Activated CD4-positive, CD25-positive, alpha-beta regulatory T cell treated with anti-CD3 and anti-CD28 coated beads, Interleukin-2, amount 50 U/mL, for 16 hours (primary cell): ENCODE measurements around the gene SOWAHA.

ENCODE experiments used
- DNase-seq: peaks from one replicate; pipeline ENCODE4 v3.0.0-alpha.2; 2020; ENCODE audit warnings: low read depth, low spot score

The SOWAHA gene

GRCh38 chr5:132825834-132826391 is 12.8 kb downstream of the SOWAHA start:
- DNase-seq: no peak

- no peak for DNase-seq
These were observed 13.5 kb downstream of the SOWAHA start for GRCh38 chr5:132826424-132827082.

GRCh38 chr5:132827943-132828673 is 15.0 kb downstream of the SOWAHA start:
- no peak for DNase-seq

DNA sequence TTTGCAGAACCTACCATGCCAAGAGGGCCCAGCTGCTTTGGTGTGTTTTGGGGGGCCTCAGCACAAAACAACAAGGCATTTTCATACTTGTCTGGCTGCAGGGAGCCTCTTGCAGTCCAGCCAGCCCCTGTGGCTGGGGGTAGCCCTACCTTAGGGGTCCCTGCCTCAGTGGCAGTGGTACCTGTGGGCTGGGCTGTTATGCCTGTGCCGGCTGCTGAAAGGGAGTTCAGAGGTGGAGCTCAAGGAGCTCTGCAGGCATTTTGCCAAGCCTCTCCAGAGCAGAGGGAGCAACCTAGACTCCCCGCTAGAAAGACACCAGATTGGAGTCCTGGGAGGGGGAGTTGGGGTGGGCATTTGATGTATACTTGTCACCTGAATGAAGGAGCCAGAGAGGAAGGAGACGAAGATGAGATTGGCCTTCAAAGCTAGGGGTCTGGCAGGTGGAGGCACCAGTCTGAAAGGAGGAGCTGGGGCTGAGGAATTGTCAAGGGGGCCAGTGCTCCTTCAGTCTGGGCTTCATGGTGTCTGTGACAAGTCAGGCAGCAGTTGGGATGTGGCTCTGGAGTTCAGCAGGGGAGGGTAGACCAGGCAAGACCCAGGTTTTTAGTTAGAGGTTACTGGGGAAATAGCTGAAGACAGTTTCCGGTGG is 15.9 kb downstream of the SOWAHA start:
- no peak for DNase-seq

- DNase-seq: peak; percentile 28
These were observed 16.8 kb downstream of the SOWAHA start for GRCh38 chr5:132829742-132830435.

DNA sequence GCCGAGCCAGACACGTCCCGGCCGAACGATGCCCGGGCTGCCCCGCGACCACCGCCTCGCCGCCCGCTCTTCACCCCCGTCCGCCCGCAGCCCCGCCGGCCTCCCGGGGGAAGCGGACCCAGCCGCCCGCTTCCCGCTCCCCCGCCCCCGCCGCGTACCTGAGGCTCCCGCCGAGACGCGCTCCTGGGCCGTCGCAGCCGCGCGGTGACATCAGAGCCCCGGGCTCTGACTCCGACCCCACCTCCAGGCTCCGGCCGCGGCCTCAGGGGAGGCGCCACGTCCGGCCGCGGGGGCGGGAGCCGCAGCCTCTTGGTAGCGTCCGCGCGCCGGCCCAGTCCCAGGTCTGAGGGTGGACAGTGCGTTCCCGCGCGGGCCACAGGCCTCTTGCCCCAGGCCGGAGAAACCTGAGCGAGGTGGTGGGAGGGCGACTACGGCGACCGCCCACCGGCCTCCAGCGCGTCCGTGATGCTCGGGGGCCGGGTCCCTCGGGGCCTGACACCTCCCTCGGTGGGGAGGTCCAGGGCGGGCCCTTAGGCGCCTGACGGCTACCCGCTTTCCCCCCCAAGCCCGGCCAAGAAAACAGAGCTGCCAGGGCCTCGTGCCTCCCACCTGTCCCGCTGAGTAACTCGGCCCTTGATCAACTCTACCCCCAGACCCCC is 17.5 kb downstream of the SOWAHA start, which contains the start of gene SHROOM1:
Gene SHROOM1 (minus strand): TSS at position 212 of the 659 bp plus-strand sequence. CDS start 4,507 bp downstream, outside the sequence.
- DNase-seq: no peak

- no peak for DNase-seq
These were observed 18.2 kb downstream of the SOWAHA start for GRCh38 chr5:132831095-132831860.

DNA sequence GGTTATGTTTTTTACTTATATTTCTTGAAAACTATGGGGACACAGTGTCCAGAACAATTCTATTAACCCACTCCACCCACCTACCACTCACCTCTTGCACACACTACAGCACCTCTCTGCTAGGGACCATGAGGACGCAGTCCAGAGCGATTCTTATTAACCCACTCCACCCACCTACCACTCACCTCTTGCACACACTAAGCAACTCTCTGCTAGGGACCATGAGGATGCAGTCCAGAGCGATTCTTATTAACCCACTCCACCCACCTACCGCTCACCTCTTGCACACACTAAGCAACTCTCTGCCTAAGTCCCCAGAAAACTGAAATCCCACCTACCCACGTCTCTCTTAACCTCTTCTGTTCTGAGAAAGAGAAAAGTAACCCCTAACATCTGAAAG is 19.5 kb downstream of the SOWAHA start:
- no peak for DNase-seq

- DNase-seq: no peak
These were observed 21.0 kb downstream of the SOWAHA start for GRCh38 chr5:132834057-132834456.

DNA sequence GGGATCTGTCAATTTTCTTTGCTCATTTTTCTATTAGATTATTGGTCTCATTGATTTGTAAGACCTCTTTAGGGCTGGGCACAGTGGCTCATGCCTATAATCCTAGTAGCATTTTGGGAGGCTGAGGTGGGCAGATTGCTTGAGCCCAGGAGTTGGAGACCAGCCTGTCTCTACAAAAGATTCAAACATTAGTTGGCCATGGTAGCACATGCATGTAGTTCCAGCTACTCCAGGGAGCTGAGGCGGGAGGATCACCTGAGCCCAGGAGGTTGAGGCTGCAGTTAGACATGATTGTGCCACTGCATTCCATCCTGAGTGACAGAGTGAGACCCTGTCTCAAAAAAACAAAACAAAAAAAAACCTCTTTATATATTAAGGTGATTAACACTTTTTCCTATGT is 23.8 kb downstream of the SOWAHA start:
- no peak for DNase-seq

DNA sequence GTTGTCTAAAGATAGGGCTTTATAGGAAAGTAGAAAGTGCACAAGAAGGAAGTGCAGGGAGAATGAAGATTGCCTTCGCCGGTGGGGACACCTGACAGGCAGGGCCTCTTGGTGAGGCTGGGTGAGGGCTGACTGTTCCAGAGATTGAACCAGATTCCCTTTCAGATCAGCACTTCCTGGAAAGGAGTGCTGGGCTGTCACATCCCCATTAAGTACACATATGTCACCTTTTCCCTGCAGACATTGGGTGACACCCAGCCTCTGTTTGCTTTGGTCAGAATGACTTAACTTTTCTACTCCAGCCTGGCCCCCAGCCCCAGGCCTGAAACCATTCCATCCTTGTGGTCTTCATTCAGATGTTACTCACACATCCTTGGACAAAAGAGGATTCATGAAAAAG is 24.8 kb downstream of the SOWAHA start:
- DNase-seq: no peak

DNA sequence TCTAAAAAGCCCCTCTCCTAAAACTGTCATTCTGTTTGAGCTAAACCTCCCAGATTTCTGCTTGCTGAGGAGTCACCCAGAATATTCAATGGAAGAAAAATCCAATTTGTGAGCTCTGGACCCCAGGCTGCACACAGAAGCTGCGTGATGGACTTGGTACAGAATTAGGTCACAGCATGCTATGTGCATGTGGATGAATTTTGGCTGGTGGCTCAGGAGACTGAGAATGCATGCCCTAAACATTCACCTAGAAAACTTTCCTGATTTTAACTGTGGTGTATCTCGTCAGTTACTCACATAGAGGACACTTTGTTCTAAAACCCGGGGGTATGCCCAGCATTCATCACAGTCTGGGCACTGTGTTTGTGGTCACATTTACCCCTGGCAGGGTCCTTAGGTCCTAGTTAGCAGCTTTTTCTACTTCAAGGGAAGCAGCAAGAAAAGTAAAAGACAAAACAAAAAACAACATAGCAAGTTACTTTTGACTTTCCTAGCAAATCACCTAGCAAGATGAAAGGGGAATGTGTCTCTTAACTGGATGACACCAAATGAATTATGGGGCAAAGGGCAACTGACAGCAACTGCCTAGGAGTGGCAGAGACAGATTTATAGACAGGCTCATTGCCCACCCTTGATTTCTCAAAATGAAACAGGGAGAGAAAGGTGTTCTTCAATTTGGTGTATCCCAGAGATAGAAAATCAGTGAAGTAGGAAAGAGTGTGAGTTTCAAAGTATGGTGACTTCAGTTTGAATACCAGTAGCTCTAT is 25.6 kb downstream of the SOWAHA start:
- no peak for DNase-seq

DNA sequence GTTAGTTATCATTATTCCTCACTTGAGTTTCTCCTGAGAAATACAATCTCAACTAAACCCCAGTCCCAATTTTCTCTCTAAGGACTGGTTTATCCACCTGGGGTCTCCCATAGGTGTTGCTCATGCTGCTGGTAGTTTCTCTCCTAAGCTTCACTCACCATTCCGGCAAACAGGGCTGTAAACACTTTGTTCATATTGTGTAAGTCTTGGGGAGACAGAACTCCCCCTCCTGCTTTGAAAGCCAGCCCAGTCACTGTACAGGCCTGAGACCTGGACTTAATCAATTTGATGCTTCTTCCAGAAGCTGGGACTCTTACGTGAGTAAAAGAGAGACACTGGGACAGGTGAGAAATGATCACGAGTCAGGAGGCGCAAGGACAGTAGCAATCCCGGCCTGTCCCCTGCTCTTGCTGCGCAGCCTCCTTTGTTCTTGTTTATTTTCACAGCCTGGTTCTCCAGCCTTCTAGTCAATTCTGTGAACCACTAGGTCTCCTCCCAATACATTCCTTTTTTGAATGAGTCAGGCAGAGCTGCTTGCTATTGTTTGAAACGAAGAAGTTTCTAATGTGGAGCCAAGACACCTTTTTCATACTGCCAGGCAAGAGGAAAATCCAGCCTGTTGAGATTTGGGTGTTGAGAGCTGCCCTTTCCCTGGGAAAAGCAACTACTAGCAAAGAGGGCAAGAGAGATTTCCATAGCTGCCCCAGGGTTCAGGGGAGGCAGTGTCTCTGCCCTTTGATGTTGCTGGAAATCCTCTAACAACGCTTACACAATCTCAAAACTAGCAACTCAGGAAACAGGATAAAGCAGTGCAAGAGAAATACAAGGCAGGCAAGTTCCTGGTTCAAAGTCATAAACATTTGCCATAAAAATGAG is 26.6 kb downstream of the SOWAHA start:
- DNase-seq: no peak

- DNase-seq: no peak
These were observed 27.2 kb downstream of the SOWAHA start for GRCh38 chr5:132840313-132840712.

GRCh38 chr5:132840896-132841295 is 27.8 kb downstream of the SOWAHA start:
- DNase-seq: no peak

- DNase-seq: no peak
These were observed 28.2 kb downstream of the SOWAHA start for GRCh38 chr5:132841305-132841704.

DNA sequence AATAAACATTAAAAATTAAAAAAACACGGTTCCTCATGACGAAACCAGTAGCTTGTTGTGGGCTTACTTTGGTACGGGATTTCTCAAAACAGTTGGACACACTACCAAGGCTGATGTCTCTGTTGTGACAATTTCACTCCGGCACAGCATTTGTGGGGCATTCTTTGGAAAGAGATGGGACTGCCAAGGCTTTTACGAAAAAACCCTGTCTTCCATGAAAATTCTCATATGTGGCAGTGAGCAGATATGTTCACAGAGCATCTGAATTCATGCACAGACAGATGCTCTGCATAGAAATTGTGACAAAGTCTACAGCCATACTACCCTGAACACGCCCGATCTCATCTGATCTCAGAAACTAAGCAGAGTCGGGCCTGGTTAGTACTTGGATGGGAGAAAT is 35.2 kb downstream of the SOWAHA start:
- no peak for DNase-seq

GRCh38 chr5:132849347-132849746 is 36.2 kb downstream of the SOWAHA start:
- no peak for DNase-seq

- DNase-seq: no peak
These were observed 37.0 kb downstream of the SOWAHA start for GRCh38 chr5:132850066-132850465.
